Neutrophil (primary cell): ENCODE data around the gene CBLC.

Experiments
- H3K27ac ChIP-seq: fragments of 200-600 bp; sonication (generic); 2 replicates; pipeline ENCODE4 v1.5.1; 2016; ENCODE audit warnings: mild to moderate bottlenecking, moderate library complexity
- H3K27me3 ChIP-seq: fragments of 200-600 bp; sonication (generic); 2 replicates; pipeline ENCODE4 v1.6.0; 2016; ENCODE audit warnings: mild to moderate bottlenecking
- H3K36me3 ChIP-seq: fragments of 200-600 bp; sonication (generic); 2 replicates; pipeline ENCODE4 v1.5.1; 2017
- H3K4me1 ChIP-seq, 2 experiments: fragments of 200-600 bp in 1 of 2; sonication (generic) in 1 of 2; 1 replicate in 1 of 2; 2 replicates in 1 of 2; pipeline versions ENCODE4 v1.5.1 to v1.6.1; 2013 to 2016; ENCODE audit warnings: low read depth in 1 of 2, low read length in 1 of 2, mild to moderate bottlenecking in 1 of 2, moderate library complexity in 1 of 2; ENCODE audit not compliant: control insufficient read depth in 1 of 2, insufficient read depth in 1 of 2
- H3K4me3 ChIP-seq, 2 experiments: fragments of 200-600 bp in 1 of 2; sonication (generic) in 1 of 2; 1 replicate in 1 of 2; 2 replicates in 1 of 2; pipeline ENCODE4 v1.5.1; 2013 to 2016; ENCODE audit warnings: low read depth in 1 of 2, low read length in 1 of 2, mild to moderate bottlenecking in 1 of 2, moderate library complexity in 1 of 2
- H3K9me3 ChIP-seq: fragments of 200-600 bp; sonication (generic); 2 replicates; pipeline ENCODE4 v1.5.1; 2016
- TF ChIP-seq, protein P1 (sequence below): fragments of 200-600 bp; sonication (generic); IDR thresholded peaks from 2 replicates; pipeline ENCODE4 v1.5.1; 2016; ENCODE audit warnings: antibody characterized with exemption

Gene CBLC

DNA sequence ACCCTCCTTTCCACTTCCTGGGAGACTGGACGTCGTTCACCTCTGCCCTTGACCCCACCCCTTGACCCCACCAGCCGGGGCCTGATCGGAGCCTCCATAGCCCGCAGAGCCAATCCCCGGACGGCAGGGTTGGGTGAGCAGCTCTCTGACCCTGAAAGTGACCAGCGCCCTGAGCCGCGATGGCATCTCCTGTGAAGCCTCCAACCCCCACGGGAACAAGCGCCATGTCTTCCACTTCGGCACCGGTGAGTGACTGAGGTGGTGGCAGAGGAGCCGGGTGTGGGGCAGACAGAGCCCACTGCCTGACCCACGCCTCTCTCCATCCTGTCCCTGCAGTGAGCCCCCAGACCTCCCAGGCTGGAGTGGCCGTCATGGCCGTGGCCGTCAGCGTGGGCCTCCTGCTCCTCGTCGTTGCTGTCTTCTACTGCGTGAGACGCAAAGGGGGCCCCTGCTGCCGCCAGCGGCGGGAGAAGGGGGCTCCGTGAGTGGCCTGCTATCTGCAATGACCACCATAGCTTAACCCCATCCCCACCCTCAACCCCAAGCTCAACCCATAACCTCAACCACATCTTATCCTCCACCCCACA, 41.6 kb downstream of the CBLC start:
- Histone ChIP-seq H3K9me3 (no peaks in the 10 kb centered on the region), H3K27ac (no peak overlapping the region), H3K27me3 (no peaks in the 10 kb centered on the region), H3K4me3 (no peak overlapping the region), H3K36me3 (no peaks in the 10 kb centered on the region), H3K4me1 (no peaks in the 10 kb centered on the region)
- TF ChIP-seq, protein P1, sequence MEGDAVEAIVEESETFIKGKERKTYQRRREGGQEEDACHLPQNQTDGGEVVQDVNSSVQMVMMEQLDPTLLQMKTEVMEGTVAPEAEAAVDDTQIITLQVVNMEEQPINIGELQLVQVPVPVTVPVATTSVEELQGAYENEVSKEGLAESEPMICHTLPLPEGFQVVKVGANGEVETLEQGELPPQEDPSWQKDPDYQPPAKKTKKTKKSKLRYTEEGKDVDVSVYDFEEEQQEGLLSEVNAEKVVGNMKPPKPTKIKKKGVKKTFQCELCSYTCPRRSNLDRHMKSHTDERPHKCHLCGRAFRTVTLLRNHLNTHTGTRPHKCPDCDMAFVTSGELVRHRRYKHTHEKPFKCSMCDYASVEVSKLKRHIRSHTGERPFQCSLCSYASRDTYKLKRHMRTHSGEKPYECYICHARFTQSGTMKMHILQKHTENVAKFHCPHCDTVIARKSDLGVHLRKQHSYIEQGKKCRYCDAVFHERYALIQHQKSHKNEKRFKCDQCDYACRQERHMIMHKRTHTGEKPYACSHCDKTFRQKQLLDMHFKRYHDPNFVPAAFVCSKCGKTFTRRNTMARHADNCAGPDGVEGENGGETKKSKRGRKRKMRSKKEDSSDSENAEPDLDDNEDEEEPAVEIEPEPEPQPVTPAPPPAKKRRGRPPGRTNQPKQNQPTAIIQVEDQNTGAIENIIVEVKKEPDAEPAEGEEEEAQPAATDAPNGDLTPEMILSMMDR = no peak

DNA sequence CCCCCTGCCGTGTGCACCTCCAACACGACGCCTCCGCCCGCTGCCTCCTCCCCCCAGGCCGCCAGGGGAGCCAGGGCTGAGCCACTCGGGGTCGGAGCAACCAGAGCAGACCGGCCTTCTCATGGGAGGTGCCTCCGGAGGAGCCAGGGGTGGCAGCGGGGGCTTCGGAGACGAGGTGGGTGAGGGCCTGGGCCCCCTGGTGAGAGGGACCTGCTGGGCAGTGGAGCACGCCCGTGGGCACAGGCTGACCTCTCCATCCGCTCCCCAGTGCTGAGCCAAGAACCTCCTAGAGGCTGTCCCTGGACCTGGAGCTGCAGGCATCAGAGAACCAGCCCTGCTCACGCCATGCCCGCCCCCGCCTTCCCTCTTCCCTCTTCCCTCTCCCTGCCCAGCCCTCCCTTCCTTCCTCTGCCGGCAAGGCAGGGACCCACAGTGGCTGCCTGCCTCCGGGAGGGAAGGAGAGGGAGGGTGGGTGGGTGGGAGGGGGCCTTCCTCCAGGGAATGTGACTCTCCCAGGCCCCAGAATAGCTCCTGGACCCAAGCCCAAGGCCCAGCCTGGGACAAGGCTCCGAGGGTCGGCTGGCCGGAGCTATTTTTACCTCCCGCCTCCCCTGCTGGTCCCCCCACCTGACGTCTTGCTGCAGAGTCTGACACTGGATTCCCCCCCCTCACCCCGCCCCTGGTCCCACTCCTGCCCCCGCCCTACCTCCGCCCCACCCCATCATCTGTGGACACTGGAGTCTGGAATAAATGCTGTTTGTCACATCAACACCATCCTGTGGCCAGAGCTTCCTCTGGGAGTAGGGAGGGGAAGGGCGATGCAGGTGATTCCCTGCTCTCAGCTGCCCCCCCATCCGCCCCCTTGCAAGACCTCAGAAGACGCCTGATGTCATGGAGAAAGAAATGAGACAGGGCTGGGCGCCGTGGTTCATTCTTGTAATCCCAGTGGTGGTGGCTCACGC, 43.2 kb downstream of the CBLC start:
- H3K27me3 ChIP-seq = no peaks in the 10 kb centered on the region
- no peaks in the 10 kb centered on the region for H3K9me3 ChIP-seq
- H3K27ac ChIP-seq = no peak overlapping the region
- TF ChIP-seq, protein P1 = no peak
- no peaks in the 10 kb centered on the region for H3K4me1 ChIP-seq
- no peak overlapping the region for H3K4me3 ChIP-seq
- no peaks in the 10 kb centered on the region for H3K36me3 ChIP-seq

DNA sequence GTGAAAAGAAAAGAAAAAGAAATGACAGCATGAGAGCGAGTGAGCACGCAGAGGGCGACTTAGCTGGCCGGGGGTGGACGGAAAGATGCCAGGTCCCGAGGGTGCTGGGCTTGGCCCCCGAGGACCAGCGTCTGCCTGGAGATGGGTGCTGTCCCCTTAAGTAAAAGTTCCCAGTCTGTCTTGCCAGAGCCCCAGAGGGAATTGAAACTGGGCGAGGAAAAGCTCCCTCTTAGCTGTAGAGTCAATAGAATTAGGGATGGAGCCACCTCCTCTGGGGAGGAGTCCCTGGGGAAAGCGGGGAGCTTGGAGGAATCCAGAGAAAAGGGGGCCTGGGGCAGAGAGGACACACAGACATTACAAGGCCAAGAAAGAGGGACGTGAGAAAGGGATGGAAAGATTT, 44.5 kb downstream of the CBLC start:
- no peaks in the 10 kb centered on the region for H3K36me3 ChIP-seq
- TF ChIP-seq, protein P1 = no peak
- no peak overlapping the region for H3K27ac ChIP-seq
- no peak overlapping the region for H3K4me3 ChIP-seq
- no peaks in the 10 kb centered on the region for H3K27me3 ChIP-seq
- H3K4me1 ChIP-seq = no peaks in the 10 kb centered on the region
- no peaks in the 10 kb centered on the region for H3K9me3 ChIP-seq

DNA sequence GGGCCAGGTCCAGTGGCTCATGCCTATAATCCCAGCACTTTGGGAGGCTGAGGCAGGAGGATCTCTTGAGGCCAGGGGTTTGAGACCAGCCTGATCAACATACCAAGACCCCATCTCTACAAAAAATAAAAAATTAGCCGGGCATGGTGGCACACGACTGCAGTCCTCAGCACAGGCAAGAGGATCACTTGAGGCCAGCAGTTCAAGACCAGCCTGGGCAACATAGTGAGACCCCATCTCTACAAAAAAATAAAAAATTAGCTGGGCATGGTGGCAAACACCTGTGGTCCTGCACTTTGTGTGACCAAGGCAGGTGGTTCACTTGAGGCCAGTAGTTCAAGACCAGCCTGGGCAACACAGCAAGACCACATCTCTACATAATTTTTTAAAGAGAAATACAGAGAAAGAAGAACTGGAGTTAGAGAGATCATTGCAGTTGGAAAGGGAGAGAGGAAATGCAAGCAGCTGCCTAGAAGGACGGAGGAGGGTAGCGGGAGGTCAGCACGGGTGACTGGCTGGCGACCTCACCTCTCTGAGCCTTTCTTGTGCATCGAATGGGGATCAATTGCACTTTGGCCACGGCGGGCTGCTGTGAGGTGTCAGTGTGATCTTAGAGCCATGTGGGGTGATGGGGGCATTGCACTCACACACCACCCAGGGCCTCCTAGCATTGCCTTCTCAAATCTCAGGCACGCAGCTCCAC, 45.1 kb downstream of the CBLC start:
- Histone ChIP-seq H3K36me3 (no peaks in the 10 kb centered on the region), H3K27ac (no peak overlapping the region), H3K9me3 (no peaks in the 10 kb centered on the region), H3K27me3 (no peaks in the 10 kb centered on the region), H3K4me1 (no peaks in the 10 kb centered on the region), H3K4me3 (no peak overlapping the region)
- TF ChIP-seq, protein P1 = no peak

DNA sequence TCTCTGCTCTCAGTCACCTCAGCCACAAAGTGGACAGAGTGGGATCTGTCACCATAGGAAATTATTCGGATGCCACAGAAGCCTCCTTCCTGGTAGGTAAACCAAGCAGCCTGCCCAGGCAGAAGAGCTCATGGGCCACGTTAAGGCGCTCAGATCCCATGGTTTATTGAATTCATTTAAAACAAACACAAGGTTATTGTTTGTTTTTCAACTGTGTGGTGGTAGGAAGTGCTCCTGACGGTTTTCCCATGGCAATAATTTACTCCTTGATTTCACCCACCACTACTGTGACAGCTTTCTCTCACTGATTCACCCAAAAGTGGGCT, 45.6 kb downstream of the CBLC start:
- H3K4me3 ChIP-seq = no peak overlapping the region
- H3K27me3 ChIP-seq = no peaks in the 10 kb centered on the region
- TF ChIP-seq, protein P1 = no peak
- no peaks in the 10 kb centered on the region for H3K9me3 ChIP-seq
- no peak overlapping the region for H3K27ac ChIP-seq
- H3K4me1 ChIP-seq = no peaks in the 10 kb centered on the region
- H3K36me3 ChIP-seq = no peaks in the 10 kb centered on the region
